HEK293T (cell line): ENCODE data around the gene AQP5.

Experiments used
- CTCF ChIA-PET: fragments of 350-600 bp; formaldehyde crosslinking; extraction: SDS; loops from one replicate; lab custom pipeline; 2021; ENCODE audit warnings: antibody characterized with exemption, inconsistent platforms; lab: Yijun Ruan, JAX
- POLR2A ChIA-PET: fragments of 350-600 bp; formaldehyde crosslinking; extraction: SDS; loops from one replicate; lab custom pipeline; 2020; ENCODE audit warnings: antibody characterized with exemption, inconsistent platforms; lab: Yijun Ruan, JAX
- DNase-seq: peaks from one replicate; pipeline ENCODE4 v3.0.0; 2012; ENCODE audit warnings: mixed read lengths; ENCODE audit errors: extremely low spot score
- ARNT ChIP-seq: fragments of 450-650 bp; IDR thresholded peaks from 2 replicates; pipeline ENCODE4 v1.6.1; 2017; ENCODE audit warnings: mild to moderate bottlenecking
- BHLHE40 ChIP-seq: fragments of 450-650 bp; IDR thresholded peaks from 2 replicates; pipeline ENCODE4 v1.6.1; 2016; ENCODE audit warnings: mild to moderate bottlenecking, moderate library complexity, borderline replicate concordance
- CTBP1 ChIP-seq: fragments of 450-650 bp; IDR thresholded peaks from 2 replicates; pipeline ENCODE4 v1.6.1; 2016; ENCODE audit warnings: borderline replicate concordance
- ELF4 ChIP-seq: fragments of 450-650 bp; IDR thresholded peaks from 2 replicates; pipeline ENCODE4 v1.6.1; 2017; ENCODE audit warnings: antibody characterized with exemption
- FOXA1 ChIP-seq: fragments of 450-650 bp; IDR thresholded peaks from 2 replicates; pipeline ENCODE4 v1.6.1; 2016; ENCODE audit warnings: mild to moderate bottlenecking
- FOXK2 ChIP-seq: fragments of 450-650 bp; IDR thresholded peaks from 2 replicates; pipeline ENCODE4 v1.6.1; 2016; ENCODE audit warnings: mild to moderate bottlenecking
- FOXM1 ChIP-seq: fragments of 450-650 bp; IDR thresholded peaks from 2 replicates; pipeline ENCODE4 v1.6.1; 2017; ENCODE audit warnings: mild to moderate bottlenecking, borderline replicate concordance
- HDGF ChIP-seq: fragments of 450-650 bp; IDR thresholded peaks from 2 replicates; pipeline ENCODE4 v1.6.1; 2017; ENCODE audit warnings: antibody characterized with exemption, borderline replicate concordance
- L3MBTL2 ChIP-seq: fragments of 450-650 bp; conservative IDR thresholded peaks from 2 replicates; pipeline ENCODE4 v1.6.1; 2016; ENCODE audit warnings: mild to moderate bottlenecking
- LEF1 ChIP-seq: fragments of 450-650 bp; IDR thresholded peaks from 2 replicates; pipeline ENCODE4 v1.6.1; 2017; ENCODE audit warnings: mild to moderate bottlenecking, borderline replicate concordance
- NFRKB ChIP-seq: fragments of 450-650 bp; IDR thresholded peaks from 2 replicates; pipeline ENCODE4 v1.6.1; 2016; ENCODE audit warnings: mild to moderate bottlenecking, moderate library complexity
- PKNOX1 ChIP-seq: fragments of 450-650 bp; IDR thresholded peaks from 2 replicates; pipeline ENCODE4 v1.6.1; 2016
- SP1 ChIP-seq: fragments of 450-650 bp; IDR thresholded peaks from 2 replicates; pipeline ENCODE4 v1.6.1; 2017
- SUZ12 ChIP-seq: fragments of 450-650 bp; IDR thresholded peaks from 2 replicates; pipeline ENCODE4 v1.6.1; 2016; ENCODE audit warnings: mild to moderate bottlenecking
- TARDBP ChIP-seq: fragments of 450-650 bp; IDR thresholded peaks from 2 replicates; pipeline ENCODE4 v1.6.1; 2016
- ZNF384 ChIP-seq: fragments of 450-650 bp; IDR thresholded peaks from 2 replicates; pipeline ENCODE4 v1.6.1; 2016

The AQP5 gene

GRCh38 chr12:49917788-49918173 is 43.9 kb upstream of the AQP5 start:
- TF ChIP-seq FOXK2 (no peak), SP1 (no peak), HDGF (no peak), TARDBP (no peak), NFRKB (no peak), ZNF384 (no peak), ARNT (no peak), FOXM1 (no peak), SUZ12 (no peak), L3MBTL2 (no peak), CTBP1 (no peak), BHLHE40 (no peak), LEF1 (no peak), FOXA1 (no peak), ELF4 (no peak), PKNOX1 (no peak)
- ChIA-PET CTCF (interaction anchor here (0.6 to 0.9 kb wide), 3 partner anchors 22 to 61 kb away, joined by 3 to 7 read pairs (median 3); no protein-coding TSS in a partner anchor), POLR2A (no interaction called here)
- no peak for DNase-seq

- ChIA-PET POLR2A (no interaction called here), CTCF (no interaction called here)
- TF ChIP-seq ELF4: no peak
- no peak for TF ChIP-seq NFRKB
- no peak for TF ChIP-seq PKNOX1
- TF ChIP-seq L3MBTL2: no peak
- TF ChIP-seq FOXA1: no peak
- TF ChIP-seq ZNF384: no peak
- no peak for TF ChIP-seq FOXK2
- TF ChIP-seq HDGF: no peak
- no peak for TF ChIP-seq FOXM1
- TF ChIP-seq TARDBP: no peak
- TF ChIP-seq CTBP1: no peak
- no peak for TF ChIP-seq BHLHE40
- no peak for TF ChIP-seq SP1
- DNase-seq: no peak
Observed at GRCh38 chr12:49920241-49920914, 41.3 kb upstream of the AQP5 start.

- ChIA-PET POLR2A (no interaction called here), CTCF (no interaction called here)
- DNase-seq: no peak
- no peak for TF ChIP-seq PKNOX1
- no peak for TF ChIP-seq BHLHE40
- no peak for TF ChIP-seq ELF4
- TF ChIP-seq HDGF: no peak
- no peak for TF ChIP-seq FOXM1
- TF ChIP-seq CTBP1: no peak
- TF ChIP-seq SP1: no peak
- no peak for TF ChIP-seq L3MBTL2
- TF ChIP-seq ARNT: no peak
- TF ChIP-seq NFRKB: no peak
- no peak for TF ChIP-seq SUZ12
- TF ChIP-seq LEF1: no peak
- TF ChIP-seq FOXA1: no peak
Observed at GRCh38 chr12:49920915-49921286, 40.8 kb upstream of the AQP5 start.

- ChIA-PET POLR2A (no interaction called here), CTCF (no interaction called here)
Observed at GRCh38 chr12:49921299-49921698, 40.4 kb upstream of the AQP5 start.

GRCh38 chr12:49921936-49922335 is 39.7 kb upstream of the AQP5 start:
- TF ChIP-seq LEF1: no peak
- TF ChIP-seq ARNT: no peak
- ChIA-PET CTCF (interaction anchor here (0.6 to 0.7 kb wide), 2 partner anchors 24 to 45 kb away, joined by 3 read pairs; no protein-coding TSS in a partner anchor), POLR2A (no interaction called here)
- DNase-seq: no peak

More at GRCh38 chr12:49921299-49921698, 40.4 kb upstream of the AQP5 start:
- TF ChIP-seq CTBP1: no peak
- no peak for TF ChIP-seq HDGF
- TF ChIP-seq BHLHE40: no peak
- no peak for TF ChIP-seq PKNOX1
- TF ChIP-seq L3MBTL2: no peak
- no peak for TF ChIP-seq ARNT
- TF ChIP-seq FOXK2: no peak
- TF ChIP-seq FOXM1: no peak
- no peak for TF ChIP-seq SUZ12
- TF ChIP-seq ZNF384: no peak
- no peak for TF ChIP-seq SP1
- no peak for TF ChIP-seq ELF4
- DNase-seq: no peak
